ENCODE measurements around the gene RGCC.

- no peak for TF ChIP-seq CTCF (conservative IDR thresholded peaks at IDR 0.05; ENCODE audit: low read depth, low read length)
- no peak for TF ChIP-seq POLR2A (IDR thresholded peaks at IDR 0.05; ENCODE audit: low read depth, low read length)
These were observed 10.1 kb downstream of the RGCC start for GRCh38 chr13:41467425-41467945.
